ENCODE measurements around the gene GPR150.
A peak's percentile ranks its signal among the peaks of the same experiment; 100 is the strongest.
"Not testable (repeated sequence)": the region's sequence is repeated elsewhere in the genome, so short reads cannot be mapped to it uniquely, and the experiment has no call there.

Gene GPR150

GRCh38 chr5:95628933-95629332 lies 9.0 kb downstream of the GPR150 start:
- TF ChIP-seq CTCF (IDR thresholded peaks at IDR 0.05; ENCODE audit: insufficient read depth, low read depth, low read length, missing control alignments) = no peak
- no peak for DNase-seq (ENCODE audit: low read depth)
- no peak overlapping the region for H3K4me3 ChIP-seq (ENCODE audit: low read length)

GRCh38 chr5:95630394-95630917 lies 10.6 kb downstream of the GPR150 start:
- DNase-seq (ENCODE audit: low read depth) = no peak
- no peak overlapping the region for H3K4me3 ChIP-seq (ENCODE audit: low read length)
- no peak for TF ChIP-seq CTCF (IDR thresholded peaks at IDR 0.05; ENCODE audit: insufficient read depth, low read depth, low read length, missing control alignments)

- no peak overlapping the region for H3K4me3 ChIP-seq (ENCODE audit: low read length)
- DNase-seq (ENCODE audit: low read depth) = peak; percentile 65
- no peak for TF ChIP-seq CTCF (IDR thresholded peaks at IDR 0.05; ENCODE audit: insufficient read depth, low read depth, low read length, missing control alignments)
These were observed 11.5 kb downstream of the GPR150 start for GRCh38 chr5:95631255-95631958.

GRCh38 chr5:95631991-95632675 lies 12.2 kb downstream of the GPR150 start:
- TF ChIP-seq CTCF (IDR thresholded peaks at IDR 0.05; ENCODE audit: insufficient read depth, low read depth, low read length, missing control alignments) = no peak
- no peak overlapping the region for H3K4me3 ChIP-seq (ENCODE audit: low read length)
- DNase-seq (ENCODE audit: low read depth) = peak; percentile 54

- not testable (repeated sequence) for H3K4me3 ChIP-seq (ENCODE audit: low read length); DNase-seq (ENCODE audit: low read depth)
These were observed 13.1 kb downstream of the GPR150 start for GRCh38 chr5:95632942-95633341.

- H3K4me3 ChIP-seq (ENCODE audit: low read length) = no peak overlapping the region
- no peak for TF ChIP-seq CTCF (IDR thresholded peaks at IDR 0.05; ENCODE audit: insufficient read depth, low read depth, low read length, missing control alignments)
- no peak for DNase-seq (ENCODE audit: low read depth)
These were observed 13.8 kb downstream of the GPR150 start for GRCh38 chr5:95633671-95634070.

- DNase-seq (ENCODE audit: low read depth) = no peak
- TF ChIP-seq CTCF (IDR thresholded peaks at IDR 0.05; ENCODE audit: insufficient read depth, low read depth, low read length, missing control alignments) = no peak
- no peak overlapping the region for H3K4me3 ChIP-seq (ENCODE audit: low read length)
These were observed 14.2 kb downstream of the GPR150 start for GRCh38 chr5:95634081-95634480.

Measured in epithelial cell of esophagus (primary cell).